Activated naive CD8-positive, alpha-beta T cell treated with anti-CD3 and anti-CD28 coated beads, Interleukin-2, amount 10 ng/mL, durations not matched to agents 7 days and 5 days (primary cell): Measurements from ENCODE around the gene ACCS. TPM values are rescaled to one million over a fixed set of nuclear protein-coding genes. Genes with fewer than 3 reads are reported as not detected.

ENCODE experiments used
- ATAC-seq: fragments of 150-1000 bp; cut with Tn5 transposase; one replicate; pipeline ENCODE4 v1.10.0; 2021; ENCODE audit warnings: low read depth, moderate library complexity
- POLR2A ChIA-PET: fragments of 350-600 bp; sonication (Branson Sonifier 250); formaldehyde crosslinking; loops from one replicate; lab custom pipeline; 2021; ENCODE audit warnings: antibody characterized with exemption; lab: Charles Lee
- DNase-seq: peaks from one replicate; pipeline ENCODE4 v3.0.0; 2021
- H3K27ac Mint-ChIP-seq: one replicate; pipeline ENCODE4 v1.8.0; 2022; ENCODE audit warnings: mild to moderate bottlenecking, mixed read lengths
- H3K27me3 Mint-ChIP-seq: one replicate; pipeline ENCODE4 v1.8.0; 2022; ENCODE audit warnings: mild to moderate bottlenecking, moderate library complexity, mixed read lengths
- H3K36me3 Mint-ChIP-seq: one replicate; pipeline ENCODE4 v1.8.0; 2021; ENCODE audit warnings: mild to moderate bottlenecking, mixed read lengths
- H3K4me1 Mint-ChIP-seq: one replicate; pipeline ENCODE4 v1.8.0; 2021; ENCODE audit warnings: mixed read lengths
- H3K4me3 Mint-ChIP-seq: one replicate; pipeline ENCODE4 v1.8.0; 2022; ENCODE audit warnings: mild to moderate bottlenecking, moderate library complexity, mixed read lengths
- H3K9me3 Mint-ChIP-seq: one replicate; pipeline ENCODE4 v1.8.0; 2021; ENCODE audit warnings: mixed read lengths
- total RNA-seq, 2 experiments: library from RNA; stranded (reverse); gene quantifications; one replicate each; pipeline ENCODE4 v1.2.3, GENCODE V29; 2021

The ACCS gene
- total RNA-seq, 2 experiments from 2014 or later = 14.3 to 14.5 TPM

DNA sequence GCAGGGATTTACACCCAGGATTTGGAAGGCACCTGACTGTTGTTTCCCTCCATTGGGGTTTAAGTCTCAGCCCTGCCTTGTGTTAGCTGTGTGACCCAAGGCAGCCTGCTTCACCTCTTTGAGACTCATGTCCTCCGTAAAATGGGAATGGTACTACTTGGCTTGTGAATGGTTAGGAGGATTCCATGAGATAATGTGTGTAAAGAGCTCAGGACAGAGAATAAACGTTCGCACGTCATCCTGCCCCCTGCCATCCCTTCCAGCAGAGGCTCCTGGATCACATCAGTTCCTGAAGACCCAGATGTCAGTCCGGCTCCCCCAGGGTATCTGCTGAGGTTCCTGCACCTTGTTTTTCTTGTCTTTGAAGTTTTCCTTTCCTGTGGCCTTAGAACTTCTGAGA lies 35.1 kb upstream of the ACCS start:
- no peak overlapping the region for H3K27ac Mint-ChIP-seq
- POLR2A ChIA-PET = no interaction called here
- H3K4me3 Mint-ChIP-seq = no peak overlapping the region
- H3K27me3 Mint-ChIP-seq = peaks cover 11% of the 10 kb centered on the region
- DNase-seq (no peak), ATAC-seq (no peak)
- peaks cover 2% of the 10 kb centered on the region for H3K9me3 Mint-ChIP-seq
- H3K4me1 Mint-ChIP-seq = no peaks in the 10 kb centered on the region
- H3K36me3 Mint-ChIP-seq = no peaks in the 10 kb centered on the region

DNA sequence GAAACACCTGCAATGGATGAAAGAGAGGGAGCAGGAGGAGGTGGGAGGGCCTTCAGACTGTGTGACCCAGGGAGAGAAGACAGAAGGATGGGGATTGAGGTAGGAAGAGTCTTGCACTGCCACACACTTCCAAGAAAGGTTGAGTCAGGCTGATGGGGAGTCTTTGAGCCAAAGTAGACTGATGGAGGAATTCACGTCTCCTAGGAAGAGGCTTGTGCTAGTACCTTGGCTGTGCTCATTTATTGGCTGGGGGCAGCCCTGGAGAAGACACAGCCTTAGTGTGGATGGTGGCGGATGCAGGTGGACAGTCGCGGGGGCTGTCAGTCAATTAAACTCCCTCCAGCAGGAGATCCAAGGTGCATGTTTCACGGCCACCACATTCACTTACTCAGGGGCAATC lies 34.5 kb upstream of the ACCS start:
- no peak overlapping the region for H3K27ac Mint-ChIP-seq
- H3K36me3 Mint-ChIP-seq = no peaks in the 10 kb centered on the region
- POLR2A ChIA-PET = no interaction called here
- no peak overlapping the region for H3K4me3 Mint-ChIP-seq
- DNase-seq = no peak
- H3K27me3 Mint-ChIP-seq = peaks cover 5% of the 10 kb centered on the region
- H3K9me3 Mint-ChIP-seq = no peaks in the 10 kb centered on the region
- ATAC-seq = no peak
- H3K4me1 Mint-ChIP-seq = no peaks in the 10 kb centered on the region

DNA sequence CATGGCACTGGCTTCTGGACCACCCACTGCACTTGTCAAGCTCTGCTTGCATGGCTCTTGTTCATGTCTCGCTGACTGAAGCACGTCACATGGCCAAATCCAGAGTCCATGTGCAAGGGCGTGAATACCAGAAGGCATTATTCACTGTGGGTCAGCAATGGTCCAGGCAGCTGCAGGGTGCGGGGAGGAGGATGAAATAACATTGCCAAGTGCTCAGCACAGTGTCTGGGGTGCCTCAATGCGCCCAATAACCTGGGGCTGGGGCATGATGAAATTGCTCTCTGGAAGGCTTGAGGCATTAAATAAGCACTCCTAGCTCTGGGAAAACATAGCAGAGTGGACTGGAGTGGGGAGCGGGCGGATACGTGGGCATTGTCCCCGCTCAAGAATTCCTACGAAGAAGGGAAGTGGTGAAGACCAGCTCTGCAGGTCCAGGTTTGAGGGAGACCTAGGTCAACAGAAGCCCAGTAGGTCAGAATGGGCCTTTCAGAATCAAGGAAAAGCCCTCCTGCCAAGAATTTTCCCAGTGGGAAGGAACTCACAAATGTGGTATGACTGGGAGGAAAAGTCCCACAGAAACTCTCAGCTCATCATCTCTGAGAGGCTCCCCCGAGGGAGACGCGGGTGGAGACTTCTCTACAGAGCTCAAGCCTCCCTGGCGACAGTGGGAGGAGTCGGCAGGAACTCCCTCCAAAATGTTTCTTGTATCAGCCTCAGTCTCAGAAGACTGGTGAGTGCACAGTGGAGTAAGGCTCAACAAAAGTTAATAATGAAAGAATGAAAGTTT lies 33.6 kb upstream of the ACCS start:
- H3K9me3 Mint-ChIP-seq = no peaks in the 10 kb centered on the region
- DNase-seq (no peak), ATAC-seq (no peak)
- no peak overlapping the region for H3K27ac Mint-ChIP-seq
- no peaks in the 10 kb centered on the region for H3K27me3 Mint-ChIP-seq
- no peaks in the 10 kb centered on the region for H3K36me3 Mint-ChIP-seq
- POLR2A ChIA-PET = no interaction called here
- no peaks in the 10 kb centered on the region for H3K4me1 Mint-ChIP-seq
- no peak overlapping the region for H3K4me3 Mint-ChIP-seq

DNA sequence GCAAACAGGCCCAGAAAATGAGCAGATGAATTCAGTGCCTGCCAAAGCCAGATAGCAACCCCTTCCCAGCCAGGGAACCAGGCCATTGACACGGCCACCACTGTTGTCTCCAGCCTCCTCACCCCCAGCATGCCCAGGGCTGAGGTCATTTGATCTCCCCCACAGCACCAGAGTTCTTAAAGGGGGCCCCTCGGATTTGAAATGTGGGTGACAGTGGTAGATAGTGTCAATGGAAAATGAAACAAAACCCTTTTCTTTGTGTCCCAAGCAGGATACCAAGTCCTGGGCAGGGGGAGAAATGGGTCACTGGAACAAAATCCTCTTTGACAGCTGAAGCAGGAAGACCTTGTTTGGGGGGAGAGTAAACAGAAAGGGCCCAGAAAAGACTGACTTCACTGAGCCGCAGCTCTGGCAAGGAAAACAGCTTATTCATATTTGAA lies 32.6 kb upstream of the ACCS start:
- H3K36me3 Mint-ChIP-seq = no peaks in the 10 kb centered on the region
- ATAC-seq = no peak
- POLR2A ChIA-PET = no interaction called here
- H3K9me3 Mint-ChIP-seq = no peaks in the 10 kb centered on the region
- DNase-seq = no peak
- H3K4me3 Mint-ChIP-seq = no peak overlapping the region
- H3K27ac Mint-ChIP-seq = no peak overlapping the region
- H3K4me1 Mint-ChIP-seq = no peaks in the 10 kb centered on the region
- no peaks in the 10 kb centered on the region for H3K27me3 Mint-ChIP-seq

DNA sequence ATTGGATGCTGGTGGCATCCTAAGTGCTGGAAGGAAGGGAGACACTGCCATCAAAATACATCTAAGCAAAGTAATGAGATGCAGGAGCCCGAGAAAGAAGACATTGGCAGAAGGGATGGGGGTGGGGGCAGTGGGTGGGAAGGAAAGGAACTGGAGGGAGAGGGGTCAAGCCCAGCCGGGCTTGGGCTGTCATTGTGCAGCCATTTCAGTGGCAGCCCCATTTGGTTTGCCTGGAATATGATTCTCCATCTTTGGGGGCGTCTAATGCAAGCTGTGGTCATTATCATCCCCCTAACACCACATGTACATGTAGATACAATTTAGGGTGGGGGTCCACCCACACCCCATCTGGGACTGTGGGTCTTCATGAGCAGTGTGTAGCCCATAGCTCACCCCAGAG lies 32.2 kb upstream of the ACCS start:
- H3K4me1 Mint-ChIP-seq = no peaks in the 10 kb centered on the region
- DNase-seq (no peak), ATAC-seq (no peak)
- POLR2A ChIA-PET = no interaction called here
- H3K27ac Mint-ChIP-seq = no peak overlapping the region
- H3K4me3 Mint-ChIP-seq = no peak overlapping the region
- no peaks in the 10 kb centered on the region for H3K36me3 Mint-ChIP-seq
- no peaks in the 10 kb centered on the region for H3K27me3 Mint-ChIP-seq
- no peaks in the 10 kb centered on the region for H3K9me3 Mint-ChIP-seq

DNA sequence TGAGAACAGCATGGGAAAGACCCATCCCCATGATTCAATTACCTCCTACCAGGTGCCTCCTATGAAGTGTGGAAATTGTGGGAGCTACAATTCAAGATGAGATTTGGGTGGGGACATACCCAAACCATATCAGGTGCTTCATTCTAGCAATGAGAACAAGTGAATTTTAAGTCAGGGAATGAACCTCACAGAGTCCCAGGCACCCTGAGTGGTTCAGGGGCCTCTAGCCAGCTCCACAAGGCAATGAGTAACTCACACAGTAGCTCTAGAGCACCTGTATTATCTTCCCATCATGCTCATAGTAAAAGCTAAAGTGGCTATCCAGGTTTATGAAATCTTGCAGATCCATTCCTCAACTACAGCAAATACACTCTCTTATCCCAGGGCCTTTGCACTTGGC lies 31.4 kb upstream of the ACCS start:
- H3K4me1 Mint-ChIP-seq = no peaks in the 10 kb centered on the region
- POLR2A ChIA-PET = no interaction called here
- no peaks in the 10 kb centered on the region for H3K9me3 Mint-ChIP-seq
- DNase-seq (no peak), ATAC-seq (no peak)
- H3K27ac Mint-ChIP-seq = no peak overlapping the region
- H3K4me3 Mint-ChIP-seq = no peak overlapping the region
- no peaks in the 10 kb centered on the region for H3K27me3 Mint-ChIP-seq
- no peaks in the 10 kb centered on the region for H3K36me3 Mint-ChIP-seq

DNA sequence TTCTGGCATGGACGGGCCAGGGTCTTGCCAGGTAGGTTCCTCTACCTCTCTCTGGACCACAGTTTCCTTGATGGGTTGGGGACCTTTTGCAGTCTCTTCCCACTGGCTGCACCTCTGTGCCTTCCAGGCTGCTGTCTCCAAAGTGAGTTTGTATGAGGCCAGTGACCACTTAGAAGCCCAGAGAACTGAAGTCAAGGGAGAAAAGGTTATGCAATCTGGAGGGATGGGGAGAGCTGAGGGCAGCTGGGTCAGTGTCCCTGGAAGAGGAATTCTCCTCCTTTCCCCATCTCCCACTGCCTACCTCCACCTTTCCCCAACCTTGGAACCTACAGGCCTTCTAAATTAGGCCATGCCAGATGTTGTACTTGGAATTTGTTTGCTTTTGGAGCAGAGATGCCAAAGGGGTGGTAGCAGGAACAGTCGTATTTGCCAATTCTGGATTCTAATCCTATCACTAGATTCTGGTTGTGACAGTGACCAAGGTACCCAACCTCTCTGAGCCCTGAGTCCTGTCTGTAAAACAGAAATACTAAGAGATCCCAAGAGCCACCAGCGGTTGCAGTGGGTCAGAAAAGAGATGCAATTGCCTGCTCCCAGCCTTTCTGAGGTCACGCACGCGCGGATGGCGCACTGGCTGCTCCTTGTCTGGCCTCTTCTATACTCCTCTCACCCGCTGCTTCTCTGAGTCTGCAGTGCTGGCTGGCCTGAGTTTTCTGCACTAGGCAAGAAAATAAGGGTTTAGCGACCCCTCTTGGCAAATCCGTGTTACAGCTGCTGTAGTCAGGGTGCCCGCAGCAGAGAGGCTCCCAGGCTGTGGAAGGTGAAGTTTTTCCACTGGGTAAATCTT lies 29.0 kb upstream of the ACCS start:
- Mint-ChIP-seq H3K9me3 (peaks cover 5% of the 10 kb centered on the region), H3K27me3 (no peaks in the 10 kb centered on the region), H3K27ac (no peak overlapping the region), H3K4me1 (no peaks in the 10 kb centered on the region), H3K4me3 (no peak overlapping the region), H3K36me3 (no peaks in the 10 kb centered on the region)
- ATAC-seq = no peak
- POLR2A ChIA-PET = interaction anchor here (0.6 kb wide), 1 partner anchor 245 kb away, joined by 3 read pairs; no protein-coding TSS in a partner anchor
- peak; percentile 35 for DNase-seq

DNA sequence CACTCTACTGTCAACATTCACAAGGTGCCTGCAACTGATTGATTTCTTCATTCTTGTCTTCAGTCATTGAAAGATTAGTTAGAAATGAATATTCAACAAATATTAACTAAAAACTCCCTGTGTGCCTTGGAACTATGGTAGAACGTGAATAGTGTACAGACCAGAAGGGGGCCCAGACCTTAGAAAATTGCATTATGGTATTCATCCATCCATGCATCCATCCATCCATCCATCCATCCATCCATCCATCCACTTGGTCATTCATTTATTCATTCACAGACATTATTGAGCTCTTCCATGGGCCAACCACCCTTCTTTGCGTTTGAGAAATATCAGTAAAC lies 28.4 kb upstream of the ACCS start:
- H3K27ac Mint-ChIP-seq = no peak overlapping the region
- H3K4me1 Mint-ChIP-seq = no peaks in the 10 kb centered on the region
- no peak for DNase-seq
- H3K9me3 Mint-ChIP-seq = peaks cover 5% of the 10 kb centered on the region
- no peaks in the 10 kb centered on the region for H3K36me3 Mint-ChIP-seq
- no peak for ATAC-seq
- H3K27me3 Mint-ChIP-seq = peaks cover 4% of the 10 kb centered on the region
- POLR2A ChIA-PET = interaction anchor here (1.1 kb wide), 1 partner anchor 83 kb away, joined by 4 read pairs; no protein-coding TSS in a partner anchor
- H3K4me3 Mint-ChIP-seq = no peak overlapping the region

DNA sequence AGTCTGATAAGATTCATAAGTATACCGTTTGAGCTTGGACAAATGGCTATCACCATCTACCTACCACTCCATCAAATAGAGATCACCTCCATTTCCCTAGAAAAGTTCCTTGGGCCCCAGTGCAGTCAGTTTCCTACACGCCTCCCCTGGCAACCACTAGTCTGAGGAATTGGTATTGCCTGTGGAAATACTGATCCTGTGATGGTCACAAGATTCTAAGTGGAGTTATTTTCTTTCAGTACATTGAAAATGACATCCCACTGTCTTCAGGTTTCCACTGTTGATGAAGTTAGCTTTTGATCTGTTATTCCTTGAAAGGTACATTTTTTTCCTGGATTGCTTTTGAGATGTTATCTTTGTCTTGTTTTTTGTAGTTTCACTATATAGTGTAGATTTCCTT lies 22.9 kb upstream of the ACCS start:
- ATAC-seq = no peak
- no peak overlapping the region for H3K27ac Mint-ChIP-seq
- H3K4me1 Mint-ChIP-seq = no peaks in the 10 kb centered on the region
- no peak for DNase-seq
- H3K27me3 Mint-ChIP-seq = peaks cover 4% of the 10 kb centered on the region
- no peaks in the 10 kb centered on the region for H3K36me3 Mint-ChIP-seq
- H3K4me3 Mint-ChIP-seq = no peak overlapping the region
- peaks cover 5% of the 10 kb centered on the region for H3K9me3 Mint-ChIP-seq
- POLR2A ChIA-PET = no interaction called here

DNA sequence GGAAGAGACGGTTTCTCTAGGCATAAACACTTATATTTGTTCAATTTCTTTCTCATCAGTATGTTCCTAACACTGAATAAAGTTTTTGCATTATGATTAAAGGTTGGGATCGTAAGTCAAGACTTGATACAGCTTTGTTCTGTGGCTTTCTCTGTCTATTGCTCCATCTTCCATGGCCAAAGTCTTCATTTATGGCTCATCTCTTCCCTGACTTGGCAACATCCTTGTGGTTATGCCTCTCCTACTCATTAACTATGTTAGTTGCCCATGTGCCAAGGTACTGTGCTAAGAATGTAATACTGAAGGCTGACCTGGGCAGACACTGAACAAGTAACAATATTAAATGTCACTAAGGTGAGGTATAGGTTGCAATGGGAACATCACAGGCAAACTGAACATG lies 19.9 kb upstream of the ACCS start:
- no peak overlapping the region for H3K27ac Mint-ChIP-seq
- no peak overlapping the region for H3K4me3 Mint-ChIP-seq
- H3K36me3 Mint-ChIP-seq = no peaks in the 10 kb centered on the region
- no peak for DNase-seq
- POLR2A ChIA-PET = no interaction called here
- peaks cover 2% of the 10 kb centered on the region for H3K9me3 Mint-ChIP-seq
- H3K4me1 Mint-ChIP-seq = no peaks in the 10 kb centered on the region
- peaks cover 4% of the 10 kb centered on the region for H3K27me3 Mint-ChIP-seq
- ATAC-seq = no peak

DNA sequence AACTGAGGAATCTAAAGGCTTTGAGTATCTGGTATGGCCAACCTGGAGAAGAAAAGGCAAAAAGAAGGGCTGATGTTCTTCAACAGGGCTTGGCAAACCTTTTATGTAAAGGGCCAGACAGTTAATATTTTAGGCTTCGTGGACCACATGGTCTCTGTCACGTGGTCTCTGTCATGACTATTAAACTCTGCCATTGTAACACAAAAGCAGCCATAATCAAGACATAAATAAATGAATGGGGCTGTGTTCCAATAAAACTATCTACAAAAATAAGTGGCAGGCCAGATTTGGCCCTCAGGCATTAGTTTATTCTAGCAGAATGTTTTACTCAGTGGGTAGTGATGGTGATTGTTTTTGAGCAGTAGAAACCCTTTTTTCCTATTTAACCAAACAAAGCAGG lies 18.8 kb upstream of the ACCS start:
- DNase-seq = no peak
- peaks cover 3% of the 10 kb centered on the region for H3K27me3 Mint-ChIP-seq
- H3K36me3 Mint-ChIP-seq = no peaks in the 10 kb centered on the region
- H3K27ac Mint-ChIP-seq = no peak overlapping the region
- POLR2A ChIA-PET = no interaction called here
- no peak for ATAC-seq
- H3K4me3 Mint-ChIP-seq = no peak overlapping the region
- no peaks in the 10 kb centered on the region for H3K9me3 Mint-ChIP-seq
- H3K4me1 Mint-ChIP-seq = no peaks in the 10 kb centered on the region

DNA sequence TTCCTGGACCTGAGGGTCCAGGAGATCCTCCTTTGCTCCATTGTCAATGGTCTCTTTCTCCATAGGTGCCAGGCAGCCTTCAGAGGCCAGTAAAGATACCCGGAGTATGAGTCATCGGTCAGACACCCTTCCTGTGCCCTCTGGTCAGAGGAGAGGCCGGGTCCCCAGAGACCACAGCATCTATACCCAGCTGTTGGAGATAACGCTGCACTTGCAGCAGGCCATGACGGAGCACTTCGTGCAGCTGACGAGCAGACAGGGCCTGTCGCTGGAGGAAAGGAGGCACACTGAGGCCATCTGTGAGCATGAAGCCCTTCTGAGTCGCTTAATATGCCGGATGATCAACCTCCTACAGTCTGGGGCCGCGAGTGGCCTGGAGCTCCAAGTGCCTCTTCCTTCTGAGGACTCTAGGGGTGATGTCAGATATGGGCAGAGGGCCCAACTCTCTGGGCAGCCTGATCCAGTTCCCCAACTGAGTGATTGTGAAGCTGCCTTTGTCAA lies 18.1 kb upstream of the ACCS start, which contains the start of gene ACCSL:
TSS of gene ACCSL (plus strand) at position 51 of the 501 bp plus-strand sequence. CDS start at position 107, 56 bp downstream.
- no peaks in the 10 kb centered on the region for H3K36me3 Mint-ChIP-seq
- no peaks in the 10 kb centered on the region for H3K4me1 Mint-ChIP-seq
- no peaks in the 10 kb centered on the region for H3K27me3 Mint-ChIP-seq
- ATAC-seq (no peak), DNase-seq (no peak)
- no peak within 1 kb of the TSS for H3K4me3 Mint-ChIP-seq
- no peak within 1 kb of the TSS for H3K27ac Mint-ChIP-seq
- POLR2A ChIA-PET = no interaction called here
- no peaks in the 10 kb centered on the region for H3K9me3 Mint-ChIP-seq

DNA sequence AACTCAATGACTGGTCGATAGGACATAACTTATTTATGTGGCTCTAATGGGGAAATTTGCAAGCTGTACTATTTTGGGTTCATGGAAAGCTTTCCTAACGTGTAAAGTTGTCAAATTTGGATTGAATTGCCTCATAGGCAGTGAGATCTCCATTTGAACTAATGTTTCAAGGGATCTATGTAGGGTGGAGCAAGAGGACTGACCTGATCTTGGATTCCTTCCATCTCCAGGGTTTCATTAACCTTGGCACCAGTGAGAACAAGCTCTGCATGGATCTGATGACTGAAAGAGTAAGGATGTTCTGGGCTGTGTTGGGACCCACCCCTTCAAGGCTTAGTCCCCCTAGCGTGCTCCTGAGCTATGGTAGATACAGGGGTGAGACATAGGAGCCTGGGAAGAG lies 16.2 kb upstream of the ACCS start:
- Mint-ChIP-seq H3K27ac (no peak overlapping the region), H3K4me3 (no peak overlapping the region), H3K36me3 (no peaks in the 10 kb centered on the region), H3K4me1 (no peaks in the 10 kb centered on the region), H3K9me3 (no peaks in the 10 kb centered on the region), H3K27me3 (no peaks in the 10 kb centered on the region)
- ATAC-seq = no peak
- POLR2A ChIA-PET = no interaction called here
- no peak for DNase-seq

DNA sequence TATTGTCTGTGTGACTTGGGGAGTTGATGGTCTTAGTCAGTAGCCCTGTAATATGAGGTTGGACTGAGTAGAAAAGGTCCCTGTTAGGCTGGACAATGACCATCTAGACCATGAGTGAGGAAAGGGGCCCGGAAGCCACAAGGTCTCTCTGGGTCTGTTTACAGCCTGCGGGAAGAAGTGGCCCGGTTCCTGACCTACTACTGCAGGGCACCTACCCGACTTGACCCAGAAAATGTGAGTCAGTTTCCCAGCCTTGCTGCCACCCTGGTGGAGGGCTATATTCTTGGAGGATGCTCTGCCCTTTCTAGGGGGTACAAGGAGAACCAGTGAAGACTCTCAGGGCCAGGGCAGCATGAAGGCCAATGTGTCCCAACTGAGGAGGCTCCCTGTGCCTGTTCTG lies 14.9 kb upstream of the ACCS start:
- no peak overlapping the region for H3K27ac Mint-ChIP-seq
- ATAC-seq = no peak
- POLR2A ChIA-PET = no interaction called here
- no peak for DNase-seq
- no peaks in the 10 kb centered on the region for H3K4me1 Mint-ChIP-seq
- H3K36me3 Mint-ChIP-seq = no peaks in the 10 kb centered on the region
- no peaks in the 10 kb centered on the region for H3K9me3 Mint-ChIP-seq
- H3K4me3 Mint-ChIP-seq = no peak overlapping the region
- peaks cover 1% of the 10 kb centered on the region for H3K27me3 Mint-ChIP-seq
